HT1080 (cell line): ENCODE measurements around the gene MCF2L. TPM values are rescaled to one million over a fixed set of nuclear protein-coding genes. Genes with fewer than 3 reads are reported as not detected.

Source experiments
- DNase-seq: peaks from one replicate; pipeline ENCODE4 v3.0.0-alpha.2; 2015; ENCODE audit warnings: low read depth
- total RNA-seq: library from RNA; depleted of rRNA; stranded (reverse); fragments of >200 nt; shearing (Covaris generic); gene quantifications from 2 replicates; pipeline ENCODE4 v1.2.3, GENCODE V29; 2014

The MCF2L gene
- total RNA-seq, 1 experiment from 2014 or later = 0.53 TPM

DNA sequence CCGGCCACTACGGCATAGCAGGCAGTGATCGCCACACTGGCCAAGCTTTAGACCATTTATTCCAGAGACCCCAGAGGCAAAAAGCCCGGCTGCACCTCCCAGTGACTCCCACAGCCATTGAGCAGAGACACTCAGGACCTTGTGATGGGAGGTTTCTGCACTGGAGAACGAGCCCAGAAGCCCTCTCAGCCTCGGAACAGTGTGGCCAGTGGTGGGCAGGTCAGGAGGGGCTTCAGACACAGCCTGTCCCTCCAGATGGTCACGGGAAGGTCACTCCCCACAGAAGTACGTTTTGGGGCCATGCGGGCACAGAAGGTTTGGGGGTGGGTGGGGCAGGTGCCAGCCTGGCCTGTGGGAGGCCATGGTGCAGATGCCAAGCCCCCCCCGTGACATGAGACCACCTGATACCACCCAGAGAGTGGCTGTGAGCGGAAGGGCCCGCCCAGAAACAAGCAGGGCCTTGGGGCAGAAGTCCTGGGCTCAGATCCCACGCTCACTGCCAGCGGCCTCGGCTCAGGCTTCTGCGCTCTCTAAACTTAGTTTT, 153.0 kb downstream of the MCF2L start:
- no peak for DNase-seq

DNA sequence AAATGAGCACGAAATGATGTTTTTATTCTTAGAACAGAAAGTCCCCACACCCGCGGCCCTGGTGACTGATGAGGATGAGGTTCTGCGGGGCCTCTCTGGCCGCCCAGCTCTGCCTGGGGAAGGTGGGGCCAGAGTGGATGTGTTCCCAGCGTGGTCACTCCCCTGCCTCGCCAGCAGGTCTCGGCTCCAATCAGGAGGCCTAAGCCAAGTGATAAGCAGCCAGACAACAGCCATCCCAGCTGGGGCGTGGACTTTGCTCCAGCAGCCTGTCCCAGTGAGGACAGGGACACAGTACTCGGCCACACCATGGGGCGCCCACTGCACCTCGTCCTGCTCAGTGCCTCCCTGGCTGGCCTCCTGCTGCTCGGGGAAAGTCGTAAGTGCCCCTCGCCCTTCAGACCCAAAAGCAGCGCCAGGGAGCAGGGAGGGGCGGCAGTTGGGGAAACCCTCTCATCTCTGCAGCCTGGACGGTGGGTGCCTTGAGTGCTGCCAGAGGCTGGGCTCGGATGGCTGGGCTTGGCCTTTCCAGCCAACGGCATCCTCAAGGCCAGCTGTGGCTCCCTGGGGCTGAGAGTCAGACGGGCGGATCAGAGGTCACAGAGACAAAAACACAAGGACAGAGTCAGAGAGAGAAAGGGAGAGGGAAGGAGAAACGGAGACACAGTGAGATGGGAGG, 153.7 kb downstream of the MCF2L start, which contains the start of gene F10:
Gene F10, plus strand, starts transcription at position 250 of the 676 bp plus-strand sequence. Its CDS starts 57 bp downstream, at position 307.
- DNase-seq = no peak

DNA sequence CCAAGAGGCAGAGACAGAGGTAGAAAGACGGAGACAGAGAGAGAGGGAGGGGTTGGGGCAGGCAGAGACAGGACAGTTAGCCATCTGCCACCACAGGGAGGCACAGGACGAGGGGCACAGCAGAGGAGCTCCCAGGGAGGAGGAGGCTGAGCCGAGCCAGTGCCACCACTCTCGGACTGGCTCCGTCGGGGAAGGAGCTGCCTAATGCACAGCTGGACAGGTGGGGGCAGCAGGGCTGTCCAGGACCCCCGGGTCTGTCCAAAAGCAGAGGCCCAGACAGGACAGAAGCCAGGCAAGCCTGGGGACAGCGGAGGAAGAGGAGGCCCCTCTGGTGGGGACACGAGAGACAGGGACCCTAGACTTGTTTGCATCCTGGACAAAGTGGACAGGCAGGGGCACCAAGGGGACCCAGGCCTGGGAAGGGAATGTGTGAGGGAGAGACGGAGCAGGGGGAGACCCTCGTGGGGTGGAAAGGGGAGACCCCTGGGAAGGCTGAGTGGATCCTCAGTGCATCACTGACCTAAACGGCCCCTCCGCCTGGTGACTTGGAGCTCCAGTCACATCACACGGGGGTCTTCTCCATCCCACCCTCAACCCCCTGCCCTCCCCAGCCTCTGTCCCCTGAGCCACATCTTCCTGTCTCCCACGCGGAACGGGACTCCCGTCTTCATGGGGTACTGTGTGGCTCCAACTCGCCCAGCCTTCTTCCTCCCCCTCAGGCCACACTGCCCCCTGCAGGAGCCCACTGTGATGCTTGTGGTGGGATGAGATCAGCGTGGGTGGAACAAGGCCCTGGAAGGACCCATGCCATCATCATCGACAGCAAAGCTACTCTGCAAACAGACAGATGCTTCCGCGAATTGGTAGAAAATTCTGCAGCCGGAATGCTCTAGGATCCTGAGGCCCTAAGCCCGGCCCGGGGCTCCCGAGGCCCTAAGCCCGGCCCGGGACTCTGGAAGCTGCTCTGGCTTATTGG, 154.5 kb downstream of the MCF2L start:
- DNase-seq = no peak

DNA sequence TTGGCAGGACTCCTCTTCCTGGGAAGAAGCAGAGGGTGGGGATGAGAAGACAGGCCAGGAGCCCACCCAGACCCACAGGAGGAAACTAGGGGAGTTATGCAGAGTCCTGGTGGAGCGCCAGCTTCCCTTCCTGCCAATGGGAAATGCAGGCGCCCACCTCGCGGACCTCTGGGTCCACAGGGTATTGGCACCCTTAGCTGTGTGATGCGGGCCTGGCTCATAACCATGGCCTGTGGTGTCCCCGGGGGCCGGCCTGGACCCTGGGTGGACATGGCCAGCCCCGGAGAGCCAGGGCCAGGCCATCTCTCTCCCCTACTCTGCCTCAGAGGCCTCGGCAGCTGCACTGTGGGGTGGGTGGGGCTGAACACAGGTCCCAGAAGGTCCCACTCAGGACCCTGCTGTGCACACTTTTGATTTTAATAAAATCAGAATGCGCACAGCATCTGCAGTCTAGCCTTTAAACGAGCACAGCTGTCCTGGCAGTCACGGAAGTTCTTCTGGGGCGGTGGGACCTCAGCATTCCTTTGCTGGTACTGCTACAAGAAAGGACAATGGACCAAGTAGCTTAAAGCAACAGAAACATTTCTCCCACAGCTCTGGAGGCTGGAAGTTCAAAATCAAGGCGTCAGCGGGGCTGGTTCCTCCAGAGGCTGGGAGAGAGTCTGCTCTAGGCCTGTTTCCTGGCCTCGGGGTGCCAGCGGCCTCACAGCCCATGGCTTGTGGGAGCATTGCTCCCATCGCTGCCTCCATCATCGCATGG, 155.4 kb downstream of the MCF2L start:
- DNase-seq = no peak

DNA sequence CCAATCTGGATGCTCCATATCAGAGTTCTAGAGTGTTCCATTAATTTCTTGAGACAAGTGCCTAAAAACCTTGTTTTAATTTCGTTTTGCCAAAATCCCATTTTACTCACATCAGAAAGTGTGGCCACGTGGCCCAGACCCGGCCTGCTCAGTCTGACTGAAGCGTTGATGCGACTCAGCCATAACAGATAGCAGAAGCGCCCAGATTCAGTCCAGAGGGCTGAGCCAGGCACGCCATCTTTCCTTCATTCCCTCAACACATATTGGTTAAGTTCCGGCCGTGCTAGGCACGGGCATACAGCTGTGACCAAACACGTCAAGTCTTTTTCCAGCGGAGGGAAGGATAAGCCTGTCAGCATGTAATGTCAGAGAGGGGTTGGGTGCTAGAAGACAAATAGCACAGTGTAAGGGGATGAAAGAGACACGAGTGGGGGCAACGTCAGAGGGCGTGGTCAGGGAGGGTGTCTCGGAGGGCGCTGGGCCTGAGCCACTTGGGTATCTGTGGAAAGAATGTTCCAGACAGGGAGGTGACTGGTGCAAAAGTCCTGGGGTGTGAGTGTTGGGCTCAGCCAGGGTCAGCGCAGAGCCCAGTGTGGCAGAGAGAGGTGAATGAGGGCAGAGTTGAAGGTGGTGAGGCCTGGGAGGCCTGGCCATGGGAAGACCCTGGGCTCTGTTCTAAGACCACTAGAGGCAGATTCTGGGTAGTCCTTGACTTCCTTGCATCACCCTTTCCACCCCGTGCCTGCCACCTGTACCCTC, 156.7 kb downstream of the MCF2L start:
- DNase-seq = no peak

DNA sequence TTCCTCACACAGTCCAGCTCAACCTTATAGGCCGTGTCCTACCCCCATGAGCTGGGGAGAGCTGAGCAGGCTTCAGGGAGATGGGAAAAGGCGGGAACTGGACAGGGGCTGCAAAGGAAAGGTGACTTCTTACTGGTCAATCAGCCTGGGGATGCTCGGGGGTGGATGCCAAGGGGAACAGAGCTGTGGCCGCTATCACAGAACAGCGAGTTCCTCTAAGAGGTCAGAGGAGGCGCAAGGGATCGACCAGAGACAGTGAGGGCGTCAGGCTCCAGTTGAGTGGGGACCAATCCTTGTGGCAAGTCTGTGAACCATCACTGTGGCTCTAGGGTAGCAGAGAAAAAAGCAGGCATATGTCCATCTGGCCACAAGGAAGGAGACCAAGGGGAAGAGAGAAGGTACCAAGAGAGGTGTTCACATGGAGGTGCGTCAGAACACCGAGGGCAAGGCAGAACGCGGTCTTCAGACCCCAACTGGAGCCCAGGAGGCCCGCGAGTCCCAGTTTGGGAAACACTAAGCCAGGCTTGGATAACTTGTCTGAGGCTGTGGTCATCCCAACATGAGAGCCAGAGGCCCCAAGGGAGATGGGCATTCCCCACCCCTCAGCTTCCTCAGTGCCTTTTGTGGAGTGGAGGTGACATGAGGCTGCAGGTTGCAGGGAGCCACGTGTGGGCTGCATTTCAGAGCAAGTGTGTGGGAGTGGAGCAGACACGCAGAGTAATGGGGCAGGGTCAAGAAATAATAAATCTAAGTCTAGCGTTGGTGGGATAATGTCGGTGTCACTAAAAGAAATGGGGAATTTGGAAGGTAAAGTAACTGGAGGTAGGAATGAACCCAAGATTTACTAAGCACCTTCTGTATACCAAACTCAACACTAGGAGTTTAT, 157.5 kb downstream of the MCF2L start:
- DNase-seq = no peak

DNA sequence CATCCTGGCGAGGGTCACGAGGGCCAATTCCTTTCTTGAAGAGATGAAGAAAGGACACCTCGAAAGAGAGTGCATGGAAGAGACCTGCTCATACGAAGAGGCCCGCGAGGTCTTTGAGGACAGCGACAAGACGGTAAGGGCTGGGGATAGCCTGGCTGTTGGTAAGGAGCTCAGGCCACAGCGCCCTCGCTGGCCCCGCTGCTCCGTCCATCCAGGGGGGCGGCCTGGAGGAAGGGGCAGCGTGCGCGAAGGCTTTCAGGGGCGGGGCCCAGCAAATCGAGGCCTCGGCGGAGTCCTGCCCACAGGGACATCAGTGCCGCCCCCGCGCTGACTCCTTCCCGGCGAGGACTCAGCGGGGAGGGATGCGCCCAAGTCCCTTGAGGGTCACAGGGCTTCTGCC, 160.5 kb downstream of the MCF2L start:
- no peak for DNase-seq

DNA sequence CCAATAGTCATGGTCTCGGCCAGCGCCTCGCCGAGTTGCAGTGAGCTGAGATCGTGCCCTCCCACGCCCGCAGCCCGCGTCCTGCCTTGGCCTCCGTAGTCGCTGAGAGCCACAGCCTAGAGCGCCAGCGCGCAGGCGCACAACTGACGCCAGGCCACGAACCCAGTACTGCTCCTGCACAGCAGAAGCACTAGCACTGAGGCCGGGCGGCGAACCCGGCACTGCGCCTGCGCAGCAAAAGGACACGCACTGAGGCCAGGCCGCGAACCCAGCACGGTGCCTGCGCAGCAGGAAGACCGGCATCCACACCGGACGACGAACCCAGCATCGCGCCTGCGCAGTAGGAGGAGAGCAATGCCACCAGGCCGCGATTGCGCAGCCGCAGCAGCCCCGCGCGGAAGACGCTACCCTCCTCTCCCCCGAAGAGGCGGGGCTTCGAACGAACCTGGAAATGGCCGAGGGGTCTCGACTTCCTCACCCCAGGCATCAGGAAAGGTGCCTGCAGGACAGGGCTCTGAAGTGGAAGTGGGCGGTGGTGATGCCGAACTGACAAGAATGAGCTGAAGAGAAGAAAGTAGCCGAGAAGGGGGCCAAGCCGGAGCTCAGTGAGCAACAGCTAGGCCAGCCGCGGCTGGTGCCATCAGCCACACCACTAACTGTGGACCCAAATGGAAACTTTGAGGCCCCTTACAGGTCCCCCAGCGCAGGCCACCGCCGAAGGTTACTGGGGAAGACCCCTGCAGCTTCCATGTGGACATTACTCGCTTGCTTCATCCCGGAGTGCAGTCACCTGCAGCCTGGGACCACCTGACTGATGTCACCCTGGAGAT, 161.1 kb downstream of the MCF2L start:
- no peak for DNase-seq

DNA sequence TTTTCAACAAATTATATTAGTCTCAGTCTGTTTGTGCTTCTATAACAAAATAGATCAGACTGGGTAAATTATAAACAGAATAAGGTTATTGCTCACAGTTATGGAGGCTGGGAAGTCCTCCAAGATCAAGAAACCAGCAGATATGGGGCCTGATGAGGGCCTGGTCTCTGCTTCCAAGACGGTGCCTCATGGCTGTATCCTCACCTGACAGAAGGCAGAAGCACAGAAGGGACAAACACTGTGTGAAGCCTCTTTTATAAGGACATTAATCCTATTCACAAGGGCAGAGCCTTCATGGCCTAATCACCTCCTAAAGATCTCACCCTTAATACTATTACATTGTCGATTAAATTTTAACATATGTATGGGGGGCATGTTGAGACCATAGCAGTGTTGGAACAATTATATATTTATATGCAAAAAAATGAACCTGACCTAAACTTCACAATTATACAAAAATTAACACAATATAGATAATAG, 166.3 kb downstream of the MCF2L start:
- DNase-seq = no peak

DNA sequence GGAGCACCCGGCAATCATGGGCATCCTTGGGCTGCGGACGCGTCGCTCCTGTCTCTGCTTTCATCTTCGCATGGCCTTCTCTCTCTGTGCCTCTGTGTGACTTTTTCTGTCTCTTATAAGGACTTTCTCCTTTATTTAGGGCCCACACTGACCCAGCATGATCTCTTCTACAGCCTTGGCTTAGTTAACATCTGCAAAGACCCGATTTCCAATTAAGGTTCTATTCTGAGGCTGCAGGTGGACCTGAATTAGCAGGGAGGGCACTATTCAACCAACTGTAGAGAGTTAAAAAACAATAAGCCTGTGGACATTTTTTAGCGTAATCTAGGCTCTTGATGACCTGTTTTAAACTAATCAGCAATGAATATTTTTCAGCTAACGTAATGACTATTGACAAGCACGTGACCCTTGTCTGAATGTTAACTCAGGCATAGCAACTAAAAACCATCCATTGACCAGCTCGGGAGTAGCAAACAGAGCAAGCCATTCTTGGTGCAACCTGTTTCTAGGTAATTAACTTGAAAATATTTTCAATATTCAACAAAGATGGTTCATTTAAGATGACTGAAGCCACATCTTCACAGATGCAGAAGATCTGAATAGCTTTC, 168.8 kb downstream of the MCF2L start:
- DNase-seq = no peak

DNA sequence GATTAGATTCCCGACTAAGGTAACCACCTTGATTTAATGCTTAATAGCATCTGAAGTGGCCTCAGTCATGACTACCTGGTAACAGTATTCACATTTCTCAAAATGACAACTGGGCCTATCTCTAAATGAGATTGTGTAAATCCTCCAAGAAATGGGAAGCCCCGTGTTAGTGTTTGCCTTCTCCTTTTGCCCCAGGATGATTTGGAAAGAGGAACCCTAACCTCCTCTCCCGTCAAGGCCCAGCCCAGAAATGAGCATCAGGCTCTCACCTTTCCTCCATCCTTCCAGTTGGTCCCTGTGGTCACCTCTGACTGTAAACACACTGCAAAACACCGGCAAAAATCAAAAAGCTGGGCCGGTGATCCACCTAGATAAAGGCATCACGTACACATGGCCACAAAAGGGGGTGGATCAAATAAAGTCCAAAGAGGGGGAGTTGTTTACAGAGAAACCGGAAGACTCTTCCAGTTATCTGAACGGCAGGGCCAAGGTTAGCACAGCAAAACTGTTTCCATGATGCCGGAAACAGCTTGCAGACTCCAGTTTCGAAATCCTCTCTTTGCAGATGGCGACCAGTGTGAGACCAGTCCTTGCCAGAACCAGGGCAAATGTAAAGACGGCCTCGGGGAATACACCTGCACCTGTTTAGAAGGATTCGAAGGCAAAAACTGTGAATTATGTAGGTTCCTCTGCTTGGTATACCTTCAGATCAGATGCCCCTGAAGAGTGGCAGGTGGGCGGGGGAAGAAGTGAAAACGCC, 170.0 kb downstream of the MCF2L start:
- no peak for DNase-seq

DNA sequence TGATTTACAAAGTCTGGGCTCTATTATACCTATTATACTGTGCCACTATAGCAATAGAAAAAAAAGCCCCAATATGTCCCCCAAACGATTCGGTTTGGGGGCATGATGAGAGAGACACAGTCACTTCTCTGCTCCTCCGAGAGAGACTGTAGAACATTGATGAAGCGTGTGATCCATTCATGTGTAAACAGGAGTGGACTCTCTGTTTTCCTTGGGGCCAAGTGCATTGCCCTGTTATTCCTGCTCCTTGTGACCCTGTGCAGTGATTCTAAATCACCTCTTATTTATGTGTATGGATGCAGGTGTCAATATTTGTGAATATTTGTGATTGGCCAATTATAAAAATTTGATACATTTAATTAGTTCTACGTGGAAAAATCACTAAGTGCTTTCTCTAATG, 170.6 kb downstream of the MCF2L start:
- DNase-seq = no peak

DNA sequence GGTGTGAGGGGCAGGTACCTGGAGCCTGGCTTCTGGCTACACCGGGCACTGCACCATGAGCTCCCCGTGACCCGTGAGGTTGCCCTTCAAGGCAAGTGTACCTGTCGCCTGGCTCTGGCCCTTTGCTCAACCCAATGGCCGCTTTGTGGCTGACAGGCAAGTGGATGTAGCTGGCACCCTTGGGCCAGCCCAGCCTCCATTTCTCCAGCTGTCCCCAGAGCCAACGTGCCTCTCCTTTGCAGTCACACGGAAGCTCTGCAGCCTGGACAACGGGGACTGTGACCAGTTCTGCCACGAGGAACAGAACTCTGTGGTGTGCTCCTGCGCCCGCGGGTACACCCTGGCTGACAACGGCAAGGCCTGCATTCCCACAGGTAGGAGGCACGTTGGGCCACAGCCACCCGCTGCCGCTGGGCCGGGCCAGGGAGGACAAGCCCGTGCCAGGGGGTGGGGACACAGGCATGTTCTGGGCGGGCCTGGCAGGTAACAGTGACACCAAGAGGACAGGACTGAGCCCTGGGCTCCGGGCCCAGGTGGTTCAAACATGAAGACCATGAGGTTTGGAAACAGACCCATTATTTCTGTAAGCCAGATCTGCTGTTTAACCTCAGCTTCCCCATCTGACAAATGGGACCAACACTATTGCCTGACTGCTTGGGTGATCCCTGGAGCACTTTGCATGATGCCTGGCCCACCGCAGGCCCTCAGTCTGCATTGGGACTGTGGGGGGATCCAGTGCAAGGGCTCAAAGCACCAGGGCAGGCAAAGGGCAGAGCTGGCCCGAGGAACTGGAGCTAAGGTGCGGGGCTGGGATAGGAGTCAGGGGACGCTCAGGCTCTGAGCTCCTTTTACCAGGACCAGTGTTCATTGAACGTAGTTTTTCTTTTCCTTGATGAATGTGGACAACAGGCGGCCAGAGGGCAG, 171.9 kb downstream of the MCF2L start:
- DNase-seq = no peak

DNA sequence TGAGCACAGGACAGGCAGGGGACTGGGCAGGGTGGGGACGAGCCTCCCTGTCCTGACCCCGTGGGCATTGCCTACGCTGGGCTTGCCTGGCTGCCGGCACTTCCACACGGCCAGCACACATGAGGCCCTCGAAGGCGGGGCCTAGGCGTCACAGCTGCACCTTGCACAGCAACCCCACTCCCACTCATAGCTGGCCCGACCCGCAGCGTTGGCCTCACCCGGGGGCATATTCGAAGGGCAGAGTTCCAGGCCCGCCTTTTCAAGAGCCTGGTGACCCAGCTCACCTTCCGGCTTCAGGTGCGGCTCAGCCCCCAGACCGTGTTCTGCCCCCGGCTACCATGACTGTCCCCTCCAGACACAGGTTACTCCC, 172.6 kb downstream of the MCF2L start:
- no peak for DNase-seq

DNA sequence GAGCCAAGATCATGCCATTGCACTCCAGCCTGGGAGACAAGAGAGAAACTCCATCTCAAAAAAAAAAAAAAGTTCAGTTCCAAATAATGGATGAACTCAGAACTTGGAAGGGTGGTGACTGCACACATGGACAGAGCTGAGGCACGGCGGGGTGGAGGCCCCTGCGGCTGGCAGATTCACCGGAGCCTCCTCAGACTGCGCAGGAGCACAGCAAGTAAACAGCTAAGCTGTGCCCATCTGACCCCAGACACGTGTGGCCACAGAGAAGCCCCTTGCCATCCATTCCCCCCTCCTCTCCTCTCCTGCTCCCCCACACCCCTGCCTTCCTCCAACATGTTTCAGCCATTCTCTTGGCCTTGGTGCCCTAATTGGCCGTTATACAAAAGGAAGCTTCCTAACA, 173.9 kb downstream of the MCF2L start:
- no peak for DNase-seq
